Activated CD8-positive, alpha-beta T cell treated with anti-CD3 and anti-CD28 coated beads for 36 hours (primary cell): ENCODE results near the gene SFTA2. TPM values are rescaled to one million over a fixed set of nuclear protein-coding genes. Genes with fewer than 3 reads are reported as not detected.

Source experiments
- ATAC-seq: fragments of 200-7000 bp; cut with Tn5 transposase; one replicate; pipeline ENCODE4 v1.10.0; 2021; ENCODE audit warnings: mild to moderate bottlenecking, moderate library complexity
- CTCF ChIA-PET: fragments of 350-600 bp; sonication (Branson Sonifier 250); formaldehyde crosslinking; loops from one replicate; lab custom pipeline; 2021; ENCODE audit warnings: antibody characterized with exemption; lab: Charles Lee
- POLR2A ChIA-PET: fragments of 350-600 bp; sonication (Branson Sonifier 250); formaldehyde crosslinking; loops from one replicate; lab custom pipeline; 2021; ENCODE audit warnings: antibody characterized with exemption; lab: Charles Lee
- DNase-seq: peaks from one replicate; pipeline ENCODE4 v3.0.0-alpha.2; 2020
- H3K27ac Mint-ChIP-seq: one replicate; pipeline ENCODE4 v1.8.0; 2021; ENCODE audit warnings: mild to moderate bottlenecking, mixed read lengths
- H3K27me3 Mint-ChIP-seq: one replicate; pipeline ENCODE4 v1.8.0; 2021; ENCODE audit warnings: mixed read lengths
- H3K36me3 Mint-ChIP-seq: one replicate; pipeline ENCODE4 v1.8.0; 2021; ENCODE audit warnings: low read depth, mixed read lengths
- H3K4me1 Mint-ChIP-seq: one replicate; pipeline ENCODE4 v1.8.0; 2021; ENCODE audit warnings: low read depth, mixed read lengths
- H3K4me3 Mint-ChIP-seq: one replicate; pipeline ENCODE4 v1.8.0; 2021; ENCODE audit warnings: mild to moderate bottlenecking, moderate library complexity, mixed read lengths
- H3K9me3 Mint-ChIP-seq: one replicate; pipeline ENCODE4 v1.8.0; 2021; ENCODE audit warnings: mixed read lengths
- CTCF ChIP-seq: fragments of 200-600 bp; IDR thresholded peaks from one replicate; pipeline ENCODE4 v1.8.0; 2022; ENCODE audit warnings: antibody characterized with exemption, mild to moderate bottlenecking
- intact Hi-C: fragments of 100-400 bp; cut with micrococcal nuclease; formaldehyde crosslinking; loops from one replicate; pipeline ENCODE4 v1.10.0; 2022
- total RNA-seq, 2 experiments: library from RNA; stranded (reverse); gene quantifications; one replicate each; pipeline ENCODE4 v1.2.3, GENCODE V29; 2021

SFTA2 gene
- total RNA-seq, 2 experiments from 2014 or later = not detected

DNA sequence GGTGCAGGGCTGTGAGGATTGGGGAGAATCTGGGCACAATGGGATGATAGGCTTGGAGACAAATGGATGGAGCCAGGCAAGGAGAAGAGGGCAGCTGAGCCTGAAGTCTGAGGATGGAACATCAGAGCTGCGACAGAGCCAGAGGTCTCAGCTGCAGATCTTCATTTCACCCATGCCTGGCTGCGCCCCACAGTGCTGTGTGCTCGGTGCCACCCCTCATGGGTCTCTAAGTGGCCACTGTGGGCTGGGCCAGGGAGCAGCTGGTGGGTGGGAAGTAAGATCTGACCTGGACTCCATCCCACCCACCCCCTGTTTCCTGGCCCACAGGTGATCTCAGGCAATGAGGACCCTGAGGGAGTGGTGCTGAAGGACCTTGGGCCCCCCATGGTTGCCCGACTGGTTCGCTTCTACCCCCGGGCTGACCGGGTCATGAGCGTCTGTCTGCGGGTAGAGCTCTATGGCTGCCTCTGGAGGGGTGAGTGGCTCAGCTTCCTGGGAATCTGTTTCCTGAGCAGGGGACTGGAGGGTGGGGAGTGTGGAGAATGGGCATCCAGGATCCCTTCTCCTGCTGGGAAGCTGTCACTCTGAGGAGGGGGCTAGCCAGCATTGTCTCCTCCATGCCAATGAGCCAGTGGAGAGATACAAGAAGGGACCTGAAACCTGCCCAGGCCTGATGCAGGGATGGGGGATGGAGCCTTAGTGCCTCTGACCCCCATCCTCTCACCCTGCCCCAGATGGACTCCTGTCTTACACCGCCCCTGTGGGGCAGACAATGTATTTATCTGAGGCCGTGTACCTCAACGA, 41.1 kb downstream of the SFTA2 start:
- intact Hi-C loops = no loop called here

DNA sequence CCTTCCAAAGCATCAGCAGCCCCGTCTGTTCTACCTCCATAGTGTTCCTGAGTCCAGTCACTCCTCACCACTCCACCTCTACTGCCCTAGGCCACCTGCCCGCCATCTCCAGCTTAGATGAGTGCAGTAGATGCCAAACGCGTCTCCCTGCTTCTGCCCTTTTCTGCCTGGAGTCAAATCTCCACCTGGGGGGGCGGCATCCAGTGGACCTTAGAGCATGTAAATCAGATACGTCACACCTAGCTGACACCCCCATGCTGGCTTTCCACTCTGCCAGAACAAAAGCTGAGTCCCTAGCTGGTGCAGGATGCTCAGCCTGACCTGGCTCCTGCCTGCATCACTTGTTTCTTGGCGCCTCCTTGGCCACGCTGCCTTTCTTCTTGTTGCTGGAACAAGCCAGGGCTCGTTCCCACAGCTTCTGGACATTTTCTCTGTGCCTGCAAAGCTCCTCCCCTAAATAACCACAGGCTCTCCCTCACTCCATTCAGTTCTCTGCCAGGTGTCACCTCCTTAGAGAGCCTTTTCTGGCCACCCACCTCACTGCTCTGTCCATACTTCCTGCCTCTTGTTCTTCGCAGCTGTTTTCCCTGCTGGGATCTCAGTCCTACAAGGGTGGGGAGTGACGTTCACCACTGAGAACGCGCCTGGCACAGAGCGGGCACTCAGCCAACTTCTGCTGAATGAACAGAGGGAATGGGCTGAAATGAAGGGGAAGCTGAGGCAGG, 41.9 kb downstream of the SFTA2 start:
- ChIA-PET POLR2A (interaction anchor here (0.6 to 1.8 kb wide), 4 partner anchors 13 to 70 kb away, joined by 3 to 5 read pairs (median 4); no protein-coding TSS in a partner anchor), CTCF (interaction anchor here (0.5 to 1.5 kb wide), 3 partner anchors 60 to 211 kb away, joined by 3 to 5 read pairs (median 3); no protein-coding TSS in a partner anchor)
- Mint-ChIP-seq H3K27ac (no peak overlapping the region), H3K4me1 (peaks cover 14% of the 10 kb centered on the region), H3K9me3 (no peaks in the 10 kb centered on the region), H3K27me3 (no peaks in the 10 kb centered on the region), H3K4me3 (no peak overlapping the region), H3K36me3 (peaks cover 6% of the 10 kb centered on the region)
- no peak for TF ChIP-seq CTCF
- intact Hi-C loops = no loop called here
- ATAC-seq = no peak
- no peak for DNase-seq

More for the DNA sequence above, 41.1 kb downstream of the SFTA2 start:
- ATAC-seq (no peak), DNase-seq (no peak)
- no peaks in the 10 kb centered on the region for H3K27me3 Mint-ChIP-seq
- CTCF ChIA-PET = interaction anchor here (0.6 kb wide), 1 partner anchor 14 kb away, joined by 3 read pairs; no protein-coding TSS in a partner anchor
- H3K4me3 Mint-ChIP-seq = no peak overlapping the region
- H3K9me3 Mint-ChIP-seq = no peaks in the 10 kb centered on the region
- TF ChIP-seq CTCF = no peak
- H3K27ac Mint-ChIP-seq = no peak overlapping the region
- peaks cover 6% of the 10 kb centered on the region for H3K36me3 Mint-ChIP-seq
- peaks cover 7% of the 10 kb centered on the region for H3K4me1 Mint-ChIP-seq
- POLR2A ChIA-PET = interaction anchor here (1.5 to 1.6 kb wide), 2 partner anchors 24 to 71 kb away, joined by 3 to 5 read pairs; no protein-coding TSS in a partner anchor

GRCh38 chr6:30889496-30889885, 42.5 kb downstream of the SFTA2 start:
- ATAC-seq (no peak), DNase-seq (no peak)
- Mint-ChIP-seq H3K4me1 (peaks cover 14% of the 10 kb centered on the region), H3K9me3 (no peaks in the 10 kb centered on the region), H3K4me3 (no peak overlapping the region), H3K27me3 (no peaks in the 10 kb centered on the region), H3K27ac (no peak overlapping the region), H3K36me3 (peaks cover 2% of the 10 kb centered on the region)
- ChIA-PET CTCF (interaction anchor here (0.5 to 1.5 kb wide), 3 partner anchors 59 to 210 kb away, joined by 3 to 5 read pairs (median 3); no protein-coding TSS in a partner anchor), POLR2A (interaction anchor here (1.8 kb wide), 1 partner anchor 13 kb away, joined by 5 read pairs; no protein-coding TSS in a partner anchor)
- TF ChIP-seq CTCF = no peak
- intact Hi-C loops = no loop called here

DNA sequence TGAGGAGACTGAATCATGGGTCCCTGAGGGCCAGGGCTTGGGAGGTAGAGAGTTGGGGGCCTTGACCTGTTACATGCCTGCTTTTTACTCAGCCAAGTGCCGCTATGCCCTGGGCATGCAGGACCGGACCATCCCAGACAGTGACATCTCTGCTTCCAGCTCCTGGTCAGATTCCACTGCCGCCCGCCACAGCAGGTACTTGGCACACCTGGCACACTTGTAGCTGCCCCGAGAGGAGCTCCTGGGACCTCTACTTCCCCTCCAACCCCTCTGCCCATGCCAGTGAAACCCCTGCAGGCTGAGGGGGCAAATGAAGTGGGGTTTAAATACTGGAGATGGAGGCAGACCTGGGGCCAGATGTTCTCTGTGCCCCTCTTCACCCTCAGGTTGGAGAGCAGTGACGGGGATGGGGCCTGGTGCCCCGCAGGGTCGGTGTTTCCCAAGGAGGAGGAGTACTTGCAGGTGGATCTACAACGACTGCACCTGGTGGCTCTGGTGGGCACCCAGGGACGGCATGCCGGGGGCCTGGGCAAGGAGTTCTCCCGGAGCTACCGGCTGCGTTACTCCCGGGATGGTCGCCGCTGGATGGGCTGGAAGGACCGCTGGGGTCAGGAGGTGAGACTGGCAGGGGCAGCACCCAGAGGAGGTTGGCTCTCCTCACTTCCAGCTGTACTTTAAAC, 43.0 kb downstream of the SFTA2 start:
- no peak for TF ChIP-seq CTCF
- no peak overlapping the region for H3K4me3 Mint-ChIP-seq

More for the DNA sequence above, 43.0 kb downstream of the SFTA2 start:
- DNase-seq = no peak
- no peaks in the 10 kb centered on the region for H3K9me3 Mint-ChIP-seq
- H3K27me3 Mint-ChIP-seq = no peaks in the 10 kb centered on the region
- ATAC-seq = no peak
- peaks cover 14% of the 10 kb centered on the region for H3K4me1 Mint-ChIP-seq
- peaks cover 2% of the 10 kb centered on the region for H3K36me3 Mint-ChIP-seq
- ChIA-PET CTCF (interaction anchor here (1.5 kb wide), 1 partner anchor 158 kb away, joined by 5 read pairs; no protein-coding TSS in a partner anchor), POLR2A (interaction anchor here (1.8 kb wide), 1 partner anchor 14 kb away, joined by 5 read pairs; no protein-coding TSS in a partner anchor)
- intact Hi-C loops = no loop called here
- no peak overlapping the region for H3K27ac Mint-ChIP-seq
